Upper lobe of left lung (tissue), 4 donors: Measurements from ENCODE around the gene ORC4.

Source experiments
- CTCF ChIP-seq, 6 experiments: fragments of 450-650 bp in 4 of 6; fragments of 200-600 bp in 2 of 6; sonication (generic) in 2 of 6; IDR thresholded peaks; one replicate each; pipeline ENCODE4 v1.5.1; 2016 to 2019; ENCODE audit warnings: antibody characterized with exemption in 6 of 6
- EP300 ChIP-seq, 4 donors: sonication (generic); formaldehyde crosslinking; IDR thresholded peaks; one replicate each; pipeline ENCODE4 v1.5.1; 2017; ENCODE audit warnings: antibody characterized with exemption in 4 of 4, control low read depth in 2 of 4
- POLR2A ChIP-seq, 4 donors: fragments of 450-650 bp; IDR thresholded peaks; one replicate each; pipeline ENCODE4 v1.5.1; 2016 to 2017; ENCODE audit warnings: antibody characterized with exemption in 4 of 4, mild to moderate bottlenecking in 2 of 4
- POLR2AphosphoS5 ChIP-seq, 2 donors: sonication (generic); formaldehyde crosslinking; IDR thresholded peaks; one replicate each; pipeline ENCODE4 v1.5.1; 2017; ENCODE audit warnings: antibody characterized with exemption in 2 of 2

DNA sequence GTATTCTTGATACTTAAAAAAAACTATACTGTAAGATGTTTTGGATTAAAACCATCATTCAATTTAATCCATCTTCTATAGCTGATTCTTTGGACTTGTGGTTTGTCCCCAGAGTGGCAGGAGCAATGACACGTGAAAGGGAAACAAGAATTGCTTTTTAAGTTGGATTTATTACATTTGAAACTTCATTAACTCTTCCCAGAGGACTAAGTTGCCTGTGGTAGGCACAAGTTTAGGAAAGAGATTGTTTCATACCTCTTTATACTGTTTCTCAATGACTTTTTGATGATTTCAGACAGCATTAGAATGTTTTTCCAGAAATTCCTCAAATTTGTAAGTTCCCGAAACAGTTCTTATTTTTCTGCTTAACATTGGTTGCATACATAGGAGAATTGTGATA is 134.4 kb downstream of the ORC4 start:
- TF ChIP-seq POLR2A (IDR thresholded peaks at IDR 0.05) (no peak), CTCF (IDR thresholded peaks at IDR 0.05) (no peak), POLR2AphosphoS5 (IDR thresholded peaks at IDR 0.05) (no peak), EP300 (IDR thresholded peaks at IDR 0.05) (no peak)
